IPS-15b (cell line): ENCODE data around the gene GAP43.
A peak's percentile ranks its signal among the peaks of the same experiment; 100 is the strongest.

Source experiments
- H3K27me3 ChIP-seq: one replicate; pipeline ENCODE4 v1.6.1; 2013; ENCODE audit warnings: low read length; ENCODE audit not compliant: control insufficient read depth, insufficient read depth
- H3K36me3 ChIP-seq: one replicate; pipeline ENCODE4 v1.6.1; 2013; ENCODE audit warnings: low read length; ENCODE audit not compliant: control insufficient read depth, insufficient read depth
- H3K4me1 ChIP-seq: one replicate; pipeline ENCODE4 v1.6.1; 2013; ENCODE audit warnings: mild to moderate bottlenecking, low read length; ENCODE audit not compliant: control insufficient read depth, insufficient read depth
- H3K4me3 ChIP-seq: one replicate; pipeline ENCODE4 v1.5.1; 2013; ENCODE audit warnings: low read depth, low read length
- H3K9ac ChIP-seq: one replicate; pipeline ENCODE4 v1.6.1; 2013; ENCODE audit warnings: low read depth, mild to moderate bottlenecking, low read length
- H3K9me3 ChIP-seq: one replicate; pipeline ENCODE4 v1.6.1; 2013; ENCODE audit warnings: mild to moderate bottlenecking, low read length; ENCODE audit not compliant: control insufficient read depth, insufficient read depth

GAP43 gene

DNA sequence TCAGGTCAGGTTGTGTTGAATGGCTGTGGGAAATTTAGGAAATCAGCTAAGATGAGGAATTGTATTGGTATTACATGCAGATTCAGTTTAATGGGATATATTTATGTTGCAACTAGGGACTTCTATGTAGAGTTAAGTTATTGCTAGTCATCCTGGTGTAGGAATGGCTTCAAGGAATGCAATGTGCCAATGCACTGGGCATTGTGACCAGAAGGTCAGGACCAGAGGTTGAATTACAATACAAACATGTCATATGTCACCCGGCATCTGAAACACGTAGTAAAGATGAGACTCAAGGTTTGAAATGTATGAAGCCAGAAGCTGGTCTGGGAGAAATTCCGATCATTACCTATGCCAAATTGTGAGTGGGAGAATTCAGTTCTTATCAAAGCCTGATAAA is 11.7 kb upstream of the GAP43 start:
- H3K9ac ChIP-seq: no peak overlapping the region
- H3K4me1 ChIP-seq: peaks cover 15% of the 10 kb centered on the region

DNA sequence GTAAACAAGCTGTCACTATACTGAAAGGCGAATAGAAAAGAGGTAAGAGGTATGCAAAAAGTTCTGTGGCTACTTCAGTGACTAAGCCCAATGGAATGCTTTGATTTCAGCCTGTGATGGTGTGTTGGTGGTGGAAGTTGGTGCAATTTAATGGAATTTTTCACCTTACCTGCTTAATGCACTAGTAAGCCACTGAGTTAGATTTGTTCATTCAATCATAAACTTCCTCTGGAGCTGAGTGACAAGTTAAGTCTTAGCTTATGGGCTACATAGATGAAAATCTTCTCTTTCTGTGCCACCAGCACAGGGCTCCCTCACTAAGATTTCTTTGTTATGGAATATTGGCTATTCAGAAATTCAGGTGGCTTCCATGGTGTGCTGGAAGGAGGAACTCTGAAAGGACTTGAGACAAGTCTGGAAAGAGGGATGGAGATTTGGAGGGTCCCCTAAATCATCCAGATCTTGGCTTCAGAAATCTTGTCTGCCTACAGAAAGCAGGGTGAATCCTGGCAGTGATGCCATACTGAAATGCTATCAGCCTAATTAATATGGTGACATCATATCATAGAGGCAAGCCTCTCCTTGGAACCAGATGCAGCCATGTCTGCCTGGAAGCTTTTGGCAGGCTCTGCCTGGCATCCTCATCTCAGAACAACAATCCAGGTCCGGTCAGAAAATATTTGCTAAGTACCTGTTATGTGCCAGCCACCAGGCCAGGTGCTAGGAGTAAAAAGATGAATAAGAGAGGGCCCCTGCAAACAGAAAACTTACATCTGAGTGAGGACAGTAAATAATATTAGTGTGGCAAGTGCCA is 8.1 kb upstream of the GAP43 start:
- Histone ChIP-seq H3K4me1 (peaks cover 15% of the 10 kb centered on the region), H3K4me3 (no peak overlapping the region), H3K9ac (no peak overlapping the region)

More for the DNA sequence above, 11.7 kb upstream of the GAP43 start:
- Histone ChIP-seq H3K4me3 (no peak overlapping the region), H3K27me3 (no peaks in the 10 kb centered on the region), H3K36me3 (no peaks in the 10 kb centered on the region), H3K9me3 (no peaks in the 10 kb centered on the region)

DNA sequence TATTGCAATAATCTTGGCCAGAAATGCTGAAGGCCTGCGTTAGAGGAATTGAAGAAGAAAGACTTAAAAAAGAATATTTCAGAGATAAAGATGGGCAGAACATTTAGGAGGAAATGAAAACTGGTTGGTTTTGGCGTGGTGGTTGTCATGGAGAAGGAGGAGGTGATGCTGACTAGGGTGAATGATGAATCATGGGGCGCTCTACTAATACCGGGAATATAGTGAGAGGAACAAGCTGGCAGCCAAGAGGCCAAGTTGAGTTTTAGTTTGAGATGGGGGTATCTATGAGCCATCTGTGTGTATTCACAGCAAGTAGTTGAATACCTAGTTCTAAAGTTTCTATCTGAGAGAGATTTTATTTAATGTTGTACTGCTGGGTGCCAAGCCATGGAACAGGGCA is 6.8 kb upstream of the GAP43 start:
- H3K9ac ChIP-seq: no peak overlapping the region
- peaks cover 15% of the 10 kb centered on the region for H3K4me1 ChIP-seq
- H3K9me3 ChIP-seq: no peaks in the 10 kb centered on the region
- H3K36me3 ChIP-seq: no peaks in the 10 kb centered on the region
- H3K4me3 ChIP-seq: no peak overlapping the region
- no peaks in the 10 kb centered on the region for H3K27me3 ChIP-seq

More for the DNA sequence above, 8.1 kb upstream of the GAP43 start:
- no peaks in the 10 kb centered on the region for H3K36me3 ChIP-seq
- H3K9me3 ChIP-seq: no peaks in the 10 kb centered on the region
- H3K27me3 ChIP-seq: no peaks in the 10 kb centered on the region

DNA sequence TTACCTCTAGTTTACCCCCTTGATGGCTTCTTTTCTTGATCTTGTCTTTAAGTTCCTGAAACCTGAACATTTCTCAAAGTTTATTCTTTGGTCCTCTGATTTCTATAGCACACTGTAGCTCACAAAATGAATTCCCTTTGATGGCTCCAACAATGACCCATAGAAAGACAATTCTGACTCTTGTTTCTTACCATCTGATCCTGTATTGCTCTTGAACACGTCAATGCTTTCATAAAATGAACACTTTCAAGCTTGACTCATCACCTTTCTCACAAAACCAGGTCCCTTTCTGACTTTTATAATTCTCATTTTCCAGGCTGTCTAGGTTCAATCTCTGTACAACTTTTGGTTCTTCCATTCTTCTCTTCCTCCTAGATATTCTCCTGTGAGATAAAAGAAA is 5.7 kb upstream of the GAP43 start:
- H3K36me3 ChIP-seq: no peaks in the 10 kb centered on the region
- H3K9ac ChIP-seq: no peak overlapping the region
- no peaks in the 10 kb centered on the region for H3K9me3 ChIP-seq
- no peaks in the 10 kb centered on the region for H3K27me3 ChIP-seq
- H3K4me3 ChIP-seq: no peak overlapping the region
- H3K4me1 ChIP-seq: peaks cover 15% of the 10 kb centered on the region

DNA sequence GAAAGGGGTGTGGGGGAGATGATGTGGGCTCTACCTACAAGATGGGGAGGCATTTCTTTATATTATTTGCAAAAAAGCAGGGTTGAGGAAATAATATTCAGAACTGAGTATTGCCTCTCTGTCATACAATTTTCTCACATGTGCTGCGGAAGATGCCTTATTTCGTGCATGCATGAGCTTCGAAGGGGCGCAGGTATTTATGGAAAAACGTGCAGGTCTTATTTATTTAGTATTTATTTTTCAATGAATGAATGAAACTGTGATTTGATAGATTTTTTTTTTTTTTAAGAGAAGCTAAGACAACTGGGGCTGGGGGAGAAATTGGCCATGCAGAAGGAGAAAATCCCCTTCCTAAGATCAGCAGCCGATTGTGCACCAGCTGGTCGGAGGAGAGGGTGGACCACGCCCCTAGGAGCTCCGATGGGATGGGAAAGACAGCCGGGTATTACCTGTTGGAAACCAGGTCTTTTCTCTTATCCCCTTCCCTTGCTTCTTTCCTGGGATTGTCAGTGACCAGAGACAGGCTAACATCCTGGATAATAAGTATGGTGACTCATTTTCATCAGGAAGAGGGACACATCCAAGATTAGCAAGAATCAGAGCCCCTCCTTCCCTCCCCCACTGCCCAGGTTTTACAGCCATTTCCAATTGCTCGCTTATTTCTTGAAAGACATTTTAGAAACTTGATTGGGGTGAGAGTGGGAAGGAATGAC is 875 bp downstream of the GAP43 start:
- H3K27me3 ChIP-seq: no peaks in the 10 kb centered on the region
- no peaks in the 10 kb centered on the region for H3K9me3 ChIP-seq
- no peaks in the 10 kb centered on the region for H3K36me3 ChIP-seq
- H3K4me3 ChIP-seq: peak overlapping the region; percentile 77
- H3K9ac ChIP-seq: no peak overlapping the region
- H3K4me1 ChIP-seq: peaks cover 28% of the 10 kb centered on the region

DNA sequence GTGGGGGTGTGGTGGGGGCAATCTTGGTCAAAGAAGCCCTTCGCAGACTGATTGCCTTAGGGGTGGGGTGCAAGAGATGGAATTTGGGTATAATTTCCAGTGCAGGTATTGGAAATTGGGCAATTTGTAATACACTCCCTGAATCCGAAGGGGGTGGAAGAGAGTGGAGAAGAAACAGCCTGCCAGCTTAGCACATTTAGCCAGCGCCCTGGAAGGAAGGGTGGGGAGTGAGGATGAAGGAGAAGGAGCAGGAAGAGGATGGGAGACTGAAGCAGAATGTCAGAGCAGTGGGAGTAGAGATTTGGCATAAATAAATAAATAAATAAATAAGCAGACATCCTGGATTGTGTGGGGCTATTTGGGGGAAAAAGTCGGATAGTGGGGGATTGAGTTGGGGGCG is 1.6 kb downstream of the GAP43 start:
- Histone ChIP-seq H3K4me1 (peaks cover 28% of the 10 kb centered on the region), H3K9ac (no peak overlapping the region), H3K9me3 (no peaks in the 10 kb centered on the region), H3K4me3 (peak overlapping the region; percentile 77), H3K27me3 (no peaks in the 10 kb centered on the region), H3K36me3 (no peaks in the 10 kb centered on the region)

DNA sequence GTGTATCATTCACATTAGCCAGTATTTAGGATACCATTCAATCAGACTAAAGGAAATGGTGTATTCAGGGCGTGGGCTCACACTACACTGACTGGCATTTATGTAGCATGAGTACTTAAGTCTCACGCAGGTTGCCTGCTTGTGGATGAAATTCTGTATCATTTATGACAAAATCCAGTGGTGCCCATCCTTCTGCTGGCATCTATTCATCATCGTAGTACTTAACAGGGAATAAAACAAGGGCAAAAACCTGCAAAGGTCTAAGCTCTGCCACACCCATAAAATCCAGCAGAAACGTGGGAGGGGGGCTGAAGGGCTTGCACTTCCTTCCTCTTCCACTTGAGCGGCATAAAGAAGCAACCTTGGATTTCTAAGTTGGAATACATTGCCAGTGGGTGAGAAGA is 2.7 kb downstream of the GAP43 start:
- Histone ChIP-seq H3K9ac (no peak overlapping the region), H3K9me3 (no peaks in the 10 kb centered on the region), H3K27me3 (no peaks in the 10 kb centered on the region), H3K4me3 (no peak overlapping the region), H3K4me1 (peaks cover 28% of the 10 kb centered on the region), H3K36me3 (no peaks in the 10 kb centered on the region)

DNA sequence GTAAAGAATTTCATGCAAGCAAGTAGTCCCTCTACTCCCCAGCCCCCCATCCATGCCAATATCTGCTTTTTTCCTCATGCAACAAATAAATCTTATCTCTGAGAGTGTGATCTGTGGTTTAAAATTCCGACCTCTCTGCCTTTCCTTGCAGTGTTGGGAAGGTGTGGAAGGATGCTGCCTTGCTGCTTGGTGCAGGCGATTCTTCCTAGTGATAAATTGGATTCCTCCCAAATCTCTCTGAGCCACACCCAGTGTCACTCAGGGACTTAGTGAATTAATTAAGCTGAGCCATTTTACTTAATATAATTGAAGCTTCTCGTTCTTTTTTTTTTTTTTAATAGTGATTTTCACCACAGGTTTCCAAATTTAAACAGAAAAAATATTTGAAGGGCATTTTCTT is 3.4 kb downstream of the GAP43 start:
- Histone ChIP-seq H3K36me3 (no peaks in the 10 kb centered on the region), H3K9me3 (no peaks in the 10 kb centered on the region), H3K9ac (no peak overlapping the region), H3K4me1 (peaks cover 28% of the 10 kb centered on the region), H3K4me3 (no peak overlapping the region), H3K27me3 (no peaks in the 10 kb centered on the region)

DNA sequence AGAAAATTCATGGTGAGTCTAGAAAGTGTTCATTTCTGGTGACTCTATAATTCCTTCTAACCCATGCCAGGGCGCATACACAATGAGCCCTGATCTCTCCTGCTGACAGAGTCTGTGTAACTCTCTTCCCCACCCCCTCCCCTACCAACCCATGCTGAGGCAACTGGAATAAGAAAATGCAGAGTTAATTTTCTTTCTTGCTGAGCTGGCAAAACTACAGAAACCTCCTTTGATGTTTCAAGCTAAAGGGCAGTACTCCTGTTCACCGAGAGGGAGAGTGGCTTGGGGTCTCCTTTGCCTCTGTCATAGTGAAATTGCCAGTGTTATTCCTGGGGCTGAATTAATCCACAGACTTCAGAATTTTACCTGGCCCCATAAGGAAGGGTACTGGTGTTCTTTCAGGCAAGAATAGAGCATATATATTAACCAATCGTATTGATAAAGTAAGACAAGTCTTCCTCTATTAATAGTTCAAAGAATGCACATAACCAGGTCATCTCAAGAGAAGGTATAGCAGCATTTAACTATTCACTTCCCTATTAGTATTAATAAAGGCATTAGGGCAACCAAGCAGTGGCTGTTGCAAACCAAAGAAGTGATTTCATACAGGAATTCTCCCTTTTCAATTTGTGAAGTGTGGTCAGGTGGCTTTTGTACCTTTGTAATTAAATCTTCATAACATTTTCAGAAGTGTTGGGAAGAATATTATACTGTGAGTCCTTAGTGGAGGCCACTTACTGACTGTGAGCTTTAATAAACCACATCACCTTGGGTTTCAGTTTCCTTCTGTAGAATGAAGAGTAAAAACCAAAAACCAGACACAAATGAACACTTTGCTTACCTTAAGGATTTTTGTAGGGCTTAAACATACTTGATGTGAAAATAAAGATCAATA is 4.1 kb downstream of the GAP43 start:
- H3K36me3 ChIP-seq: no peaks in the 10 kb centered on the region
- no peak overlapping the region for H3K9ac ChIP-seq
- H3K9me3 ChIP-seq: no peaks in the 10 kb centered on the region
- no peak overlapping the region for H3K4me3 ChIP-seq
- no peaks in the 10 kb centered on the region for H3K27me3 ChIP-seq
- H3K4me1 ChIP-seq: peaks cover 33% of the 10 kb centered on the region

DNA sequence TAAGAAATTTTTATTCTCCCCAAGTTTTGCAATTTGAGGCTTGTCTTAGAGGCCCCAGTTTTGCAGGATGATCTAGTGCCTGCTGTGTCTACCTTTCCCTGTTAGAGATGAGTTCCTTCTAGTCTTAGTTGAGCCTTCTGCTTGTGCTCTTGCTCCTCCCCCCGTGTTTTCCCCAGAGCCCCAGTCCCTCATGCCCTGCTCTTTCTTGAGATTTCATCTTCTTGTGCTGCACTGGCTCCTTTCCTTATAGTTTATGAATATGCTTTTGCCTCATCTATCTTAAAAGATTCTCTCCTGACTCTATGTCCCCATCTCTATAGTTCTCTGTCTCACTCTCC is 4.7 kb downstream of the GAP43 start:
- Histone ChIP-seq H3K27me3 (no peaks in the 10 kb centered on the region), H3K36me3 (no peaks in the 10 kb centered on the region), H3K4me3 (no peak overlapping the region), H3K9ac (no peak overlapping the region), H3K4me1 (peaks cover 33% of the 10 kb centered on the region), H3K9me3 (no peaks in the 10 kb centered on the region)

DNA sequence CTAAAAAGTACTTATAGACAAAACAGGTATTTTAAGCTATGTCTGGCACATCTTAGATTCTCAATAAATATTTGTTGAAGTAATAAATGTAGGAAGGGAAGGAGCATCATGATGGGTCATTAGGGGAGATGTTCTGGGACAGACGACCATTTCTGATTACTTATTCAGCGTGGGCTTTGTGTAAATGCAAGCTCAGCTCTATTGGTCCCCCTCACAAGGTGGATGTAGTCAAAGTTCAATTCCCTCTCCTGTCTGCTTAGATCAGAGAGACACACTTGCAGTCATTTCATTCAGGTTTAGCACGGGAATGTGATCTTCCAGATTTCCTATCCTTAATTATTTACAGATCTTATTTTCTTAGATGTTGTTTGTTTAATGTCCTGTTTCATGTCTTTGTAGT is 7.5 kb downstream of the GAP43 start:
- Histone ChIP-seq H3K36me3 (no peaks in the 10 kb centered on the region), H3K9me3 (no peaks in the 10 kb centered on the region), H3K4me3 (no peak overlapping the region), H3K4me1 (peaks cover 28% of the 10 kb centered on the region), H3K27me3 (no peaks in the 10 kb centered on the region), H3K9ac (no peak overlapping the region)
